Left ventricle myocardium inferior (tissue), 1 donor: ENCODE measurements around the gene RADIL. TPM values are rescaled to one million over a fixed set of nuclear protein-coding genes. Genes with fewer than 3 reads are reported as not detected.

ENCODE experiments used
- DNase-seq: peaks from one replicate; pipeline ENCODE4 v3.0.0-alpha.2; 2020
- H3K27ac ChIP-seq: fragments of 200-600 bp; replicated peaks from 2 replicates; pipeline ENCODE4 v1.8.0; 2021
- H3K27me3 ChIP-seq: fragments of 200-600 bp; 2 replicates; pipeline ENCODE4 v1.8.0; 2021; ENCODE audit warnings: low read depth
- H3K36me3 ChIP-seq: fragments of 200-600 bp; 2 replicates; pipeline ENCODE4 v1.8.0; 2021
- H3K4me1 ChIP-seq: fragments of 200-600 bp; 2 replicates; pipeline ENCODE4 v1.8.0; 2021
- H3K4me3 ChIP-seq: fragments of 200-600 bp; 2 replicates; pipeline ENCODE4 v1.8.0; 2021; ENCODE audit warnings: mild to moderate bottlenecking, moderate library complexity
- H3K9me3 ChIP-seq: fragments of 200-600 bp; replicated peaks from 2 replicates; pipeline ENCODE4 v1.8.0; 2021
- intact Hi-C: fragments of 100-400 bp; cut with micrococcal nuclease; formaldehyde crosslinking; loops from one replicate; pipeline ENCODE4 v1.11.0; 2022
- total RNA-seq: library from RNA; stranded (reverse); fragmentation: NEBNext Ultra II Directional; extraction: Animal tissue kit (Norgen Biotek cat#: 25700); gene quantifications from one replicate; pipeline ENCODE4 v1.2.1, GENCODE V29; 2021
- TF ChIP-seq, protein P1 (sequence below): fragments of 200-600 bp; IDR thresholded peaks from 2 replicates; pipeline ENCODE4 v1.8.0; 2021; ENCODE audit warnings: antibody characterized with exemption, mild to moderate bottlenecking, borderline replicate concordance
- donor health status: DM: no; HTN: yes; CAD: no; lungs with severe emphysema.

The RADIL gene
- total RNA-seq, 1 donor from 2014 or later: 4.5 TPM

DNA sequence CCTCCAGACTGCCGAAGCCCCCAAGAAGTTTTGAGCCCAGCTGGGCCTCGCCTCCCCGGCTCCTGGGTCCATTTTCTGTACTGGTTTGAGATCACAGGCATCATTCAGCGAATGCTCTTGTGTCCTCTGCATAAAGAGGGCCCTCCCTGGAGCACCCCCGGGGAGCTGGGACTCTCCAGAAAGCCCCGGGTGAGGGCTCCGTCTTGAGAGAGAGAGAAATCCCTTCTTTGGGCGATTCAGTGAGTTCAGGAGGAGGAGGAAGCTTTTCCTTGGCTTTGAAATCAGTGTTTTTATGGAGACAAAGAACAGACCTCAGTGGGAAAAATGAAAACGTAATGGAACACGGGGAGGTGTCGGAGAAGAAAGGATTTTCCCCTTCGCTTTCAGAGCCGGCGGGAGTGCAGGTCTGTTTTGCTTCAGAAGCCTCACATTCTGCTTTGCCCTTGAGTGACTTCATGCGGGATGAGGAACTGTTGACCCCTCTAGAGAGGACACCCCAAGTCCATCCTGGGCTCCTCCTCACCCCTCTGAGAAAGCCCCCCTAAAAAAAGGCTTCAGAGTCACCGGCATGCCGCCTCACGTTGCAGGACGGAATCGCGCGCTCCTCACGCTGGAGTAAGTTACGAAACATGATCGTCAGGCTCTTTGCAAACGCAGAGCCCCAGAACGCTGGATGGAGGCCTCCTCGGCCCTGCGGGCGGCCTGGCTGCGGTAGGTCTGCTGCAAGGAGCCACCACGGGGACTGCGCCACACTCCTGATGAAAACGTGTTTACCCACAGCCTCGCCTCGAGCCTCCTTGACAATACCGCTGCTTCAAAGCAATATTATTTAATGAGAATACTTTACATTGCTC lies 116.6 kb downstream of the RADIL start:
- Histone ChIP-seq H3K27ac (no peak overlapping the region), H3K4me3 (no peak overlapping the region), H3K27me3 (no peaks in the 10 kb centered on the region), H3K4me1 (peaks cover 25% of the 10 kb centered on the region), H3K9me3 (no peaks in the 10 kb centered on the region), H3K36me3 (peaks cover 39% of the 10 kb centered on the region)
- TF ChIP-seq, protein P1, sequence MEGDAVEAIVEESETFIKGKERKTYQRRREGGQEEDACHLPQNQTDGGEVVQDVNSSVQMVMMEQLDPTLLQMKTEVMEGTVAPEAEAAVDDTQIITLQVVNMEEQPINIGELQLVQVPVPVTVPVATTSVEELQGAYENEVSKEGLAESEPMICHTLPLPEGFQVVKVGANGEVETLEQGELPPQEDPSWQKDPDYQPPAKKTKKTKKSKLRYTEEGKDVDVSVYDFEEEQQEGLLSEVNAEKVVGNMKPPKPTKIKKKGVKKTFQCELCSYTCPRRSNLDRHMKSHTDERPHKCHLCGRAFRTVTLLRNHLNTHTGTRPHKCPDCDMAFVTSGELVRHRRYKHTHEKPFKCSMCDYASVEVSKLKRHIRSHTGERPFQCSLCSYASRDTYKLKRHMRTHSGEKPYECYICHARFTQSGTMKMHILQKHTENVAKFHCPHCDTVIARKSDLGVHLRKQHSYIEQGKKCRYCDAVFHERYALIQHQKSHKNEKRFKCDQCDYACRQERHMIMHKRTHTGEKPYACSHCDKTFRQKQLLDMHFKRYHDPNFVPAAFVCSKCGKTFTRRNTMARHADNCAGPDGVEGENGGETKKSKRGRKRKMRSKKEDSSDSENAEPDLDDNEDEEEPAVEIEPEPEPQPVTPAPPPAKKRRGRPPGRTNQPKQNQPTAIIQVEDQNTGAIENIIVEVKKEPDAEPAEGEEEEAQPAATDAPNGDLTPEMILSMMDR: no peak
- DNase-seq: no peak
- intact Hi-C loops: no loop called here

DNA sequence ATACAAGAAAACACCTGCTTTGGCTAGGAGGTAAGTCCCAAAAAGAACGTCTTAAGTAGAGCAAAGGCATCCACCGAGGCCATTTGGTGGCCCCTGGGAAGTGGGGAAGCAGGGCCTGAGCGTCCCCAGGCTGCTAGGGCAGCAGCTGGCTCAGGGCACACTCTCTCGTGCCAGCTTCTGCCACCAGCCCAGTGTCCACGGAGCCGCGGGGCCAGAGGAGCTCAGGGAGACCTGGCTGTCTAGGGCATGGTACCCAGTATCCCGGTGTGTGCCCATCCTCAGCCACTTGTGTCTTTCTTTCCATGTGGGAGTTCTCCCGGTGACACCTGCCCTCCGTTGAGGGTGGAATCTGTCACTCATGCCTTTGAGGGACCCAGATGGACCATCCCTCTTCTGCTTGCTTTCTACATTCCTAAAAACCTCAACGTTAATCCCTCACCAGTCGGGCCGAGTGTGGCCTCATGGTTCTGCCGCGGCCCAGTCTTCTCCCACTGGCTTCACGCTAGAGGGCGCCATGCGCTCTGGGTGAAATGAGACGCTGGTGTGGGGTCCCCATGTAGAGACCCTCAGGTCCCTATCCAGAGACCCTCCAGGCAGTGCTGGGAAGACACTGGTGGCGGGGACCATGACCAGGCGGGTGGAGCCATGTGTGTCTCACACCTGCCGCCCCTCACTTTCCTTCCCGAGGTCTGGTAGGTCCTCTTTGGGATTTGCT lies 117.6 kb downstream of the RADIL start:
- DNase-seq: no peak
- peaks cover 48% of the 10 kb centered on the region for H3K36me3 ChIP-seq
- no peak overlapping the region for H3K27ac ChIP-seq
- peaks cover 20% of the 10 kb centered on the region for H3K4me1 ChIP-seq
- intact Hi-C loops: no loop called here
- H3K9me3 ChIP-seq: no peaks in the 10 kb centered on the region
- TF ChIP-seq, protein P1: peak; percentile 35
- no peaks in the 10 kb centered on the region for H3K27me3 ChIP-seq
- no peak overlapping the region for H3K4me3 ChIP-seq

DNA sequence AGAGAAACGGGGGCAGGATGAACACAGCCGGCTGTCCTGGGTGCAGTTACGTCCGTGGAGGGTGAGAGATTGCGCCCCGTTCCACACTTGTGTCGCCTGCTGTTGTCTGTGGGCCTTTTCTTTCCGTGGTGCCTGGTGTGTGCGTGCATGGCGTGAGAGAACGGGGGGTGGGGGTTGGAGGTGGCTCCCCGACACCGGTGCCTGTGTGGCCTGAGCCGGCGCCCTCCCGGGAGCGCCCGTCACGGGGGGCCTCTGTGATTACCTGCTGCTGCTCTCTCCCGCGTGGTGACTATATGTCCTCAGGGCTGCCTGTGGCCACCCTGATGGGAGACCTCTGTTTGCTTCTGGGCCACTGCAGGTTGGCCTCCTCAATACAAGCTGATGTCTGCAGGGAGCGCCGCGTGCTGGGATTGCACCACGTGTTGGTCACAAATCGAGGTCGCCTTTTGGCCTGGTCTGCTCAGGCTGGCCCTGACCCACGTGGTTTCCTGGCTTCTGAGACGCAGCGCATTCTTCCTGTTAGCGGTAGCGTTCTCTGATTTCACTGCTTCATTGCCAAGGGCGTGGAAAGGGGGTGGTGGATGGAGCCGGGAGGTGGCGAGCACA lies 119.0 kb downstream of the RADIL start:
- Histone ChIP-seq H3K4me3 (no peak overlapping the region), H3K4me1 (peaks cover 6% of the 10 kb centered on the region), H3K9me3 (no peaks in the 10 kb centered on the region), H3K36me3 (peaks cover 62% of the 10 kb centered on the region), H3K27me3 (no peaks in the 10 kb centered on the region), H3K27ac (no peak overlapping the region)
- intact Hi-C loops: no loop called here
- DNase-seq: no peak
- TF ChIP-seq, protein P1: no peak

DNA sequence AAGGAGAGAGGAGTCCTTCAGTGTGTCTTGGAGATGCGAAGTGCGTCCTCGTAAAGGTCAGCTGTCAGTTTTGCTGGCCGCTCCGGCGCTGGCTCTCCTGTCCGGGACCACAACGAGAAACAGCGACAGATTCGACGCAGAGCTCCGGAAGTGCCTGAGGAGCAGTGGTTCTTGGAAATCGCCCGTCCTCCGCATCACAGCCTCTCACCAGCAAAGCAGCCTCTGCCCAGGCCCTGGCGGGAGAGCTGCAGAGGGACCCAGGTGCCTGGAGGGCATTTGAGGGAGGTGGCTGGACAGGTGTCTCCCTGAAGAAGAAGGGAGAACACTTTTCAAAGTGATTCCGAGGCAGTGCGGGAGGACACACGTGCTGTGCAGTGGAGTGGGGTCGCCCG lies 119.7 kb downstream of the RADIL start:
- Histone ChIP-seq H3K36me3 (peaks cover 70% of the 10 kb centered on the region), H3K4me1 (no peaks in the 10 kb centered on the region), H3K9me3 (no peaks in the 10 kb centered on the region), H3K27me3 (no peaks in the 10 kb centered on the region), H3K4me3 (no peak overlapping the region), H3K27ac (no peak overlapping the region)
- DNase-seq: no peak
- intact Hi-C loops: no loop called here
- TF ChIP-seq, protein P1: no peak

DNA sequence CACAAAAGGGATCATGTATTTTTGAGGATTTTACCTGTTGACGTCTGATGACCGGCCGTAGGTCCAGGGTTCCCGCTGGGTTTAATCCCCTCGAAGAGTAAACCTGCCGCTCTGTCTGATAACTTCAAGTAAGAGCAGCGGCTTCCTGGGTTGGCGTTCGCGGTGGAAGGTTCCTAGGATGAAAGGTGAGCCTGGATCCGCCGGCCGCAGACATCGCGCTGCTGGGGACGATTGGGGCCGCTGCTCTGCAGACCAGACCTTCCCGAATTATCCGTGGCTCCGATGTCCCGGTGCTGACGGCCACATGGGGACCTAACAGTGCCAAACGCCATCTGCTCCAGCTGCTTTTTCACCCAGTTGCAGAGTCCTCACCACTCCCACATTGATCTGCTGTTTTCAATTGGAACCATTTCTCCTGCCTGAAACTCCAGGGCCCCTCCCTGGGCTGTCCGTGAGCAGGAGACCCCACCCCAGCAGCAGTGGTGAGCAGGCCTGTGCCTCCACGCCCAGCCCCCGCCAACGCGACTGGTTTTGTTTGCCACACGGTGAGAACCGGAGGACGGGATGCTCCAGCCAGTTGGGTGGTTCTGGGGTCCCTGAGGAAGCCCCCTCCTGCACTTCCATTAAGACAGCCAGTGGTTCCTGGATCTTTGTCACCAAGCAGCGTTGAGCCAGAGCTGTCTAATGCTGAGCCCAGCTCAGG lies 120.3 kb downstream of the RADIL start:
- Histone ChIP-seq H3K4me3 (no peak overlapping the region), H3K9me3 (no peaks in the 10 kb centered on the region), H3K36me3 (peaks cover 75% of the 10 kb centered on the region), H3K4me1 (no peaks in the 10 kb centered on the region), H3K27me3 (no peaks in the 10 kb centered on the region), H3K27ac (no peak overlapping the region)
- TF ChIP-seq, protein P1: no peak
- intact Hi-C loops: no loop called here
- no peak for DNase-seq
